ENCODE data around the gene ZNF385C. TPM values are rescaled to one million over a fixed set of nuclear protein-coding genes. Genes with fewer than 3 reads are reported as not detected.

ZNF385C gene
- total and polyA plus RNA-seq, 4 donors = 0.03 to 0.19 (median 0.06) TPM; not detected in 1

DNA sequence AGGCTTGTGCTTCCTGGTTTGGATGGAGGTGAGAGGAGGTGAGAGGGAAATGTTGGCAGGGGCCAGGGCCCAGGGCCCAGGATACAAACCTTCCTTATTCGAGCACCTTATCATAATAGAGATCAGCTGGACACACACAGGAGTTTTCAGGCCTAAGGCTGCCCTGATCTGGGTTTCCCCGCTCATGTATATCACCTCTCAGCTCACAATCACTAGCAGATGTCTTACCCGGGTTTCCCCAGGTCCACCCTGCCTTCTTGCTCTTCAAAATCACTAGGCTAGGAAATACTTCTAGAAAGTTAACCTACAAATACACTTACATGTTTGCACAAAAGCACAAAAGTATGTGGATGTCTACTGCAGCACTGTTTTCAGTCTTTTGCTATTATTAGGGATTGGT is 28.6 kb upstream of the ZNF385C start (continued):
- TF ChIP-seq, protein P1, sequence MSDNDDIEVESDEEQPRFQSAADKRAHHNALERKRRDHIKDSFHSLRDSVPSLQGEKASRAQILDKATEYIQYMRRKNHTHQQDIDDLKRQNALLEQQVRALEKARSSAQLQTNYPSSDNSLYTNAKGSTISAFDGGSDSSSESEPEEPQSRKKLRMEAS (IDR thresholded peaks at IDR 0.05) = no peak
- TF ChIP-seq NR2F2 (IDR thresholded peaks at IDR 0.05) = no peak
- TF ChIP-seq, protein P2, sequence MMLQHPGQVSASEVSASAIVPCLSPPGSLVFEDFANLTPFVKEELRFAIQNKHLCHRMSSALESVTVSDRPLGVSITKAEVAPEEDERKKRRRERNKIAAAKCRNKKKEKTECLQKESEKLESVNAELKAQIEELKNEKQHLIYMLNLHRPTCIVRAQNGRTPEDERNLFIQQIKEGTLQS (IDR thresholded peaks at IDR 0.05) = no peak
- no peak for TF ChIP-seq EGR1 (IDR thresholded peaks at IDR 0.05; ENCODE audit: low read depth in 2 of 2)
- TF ChIP-seq, protein P3, sequence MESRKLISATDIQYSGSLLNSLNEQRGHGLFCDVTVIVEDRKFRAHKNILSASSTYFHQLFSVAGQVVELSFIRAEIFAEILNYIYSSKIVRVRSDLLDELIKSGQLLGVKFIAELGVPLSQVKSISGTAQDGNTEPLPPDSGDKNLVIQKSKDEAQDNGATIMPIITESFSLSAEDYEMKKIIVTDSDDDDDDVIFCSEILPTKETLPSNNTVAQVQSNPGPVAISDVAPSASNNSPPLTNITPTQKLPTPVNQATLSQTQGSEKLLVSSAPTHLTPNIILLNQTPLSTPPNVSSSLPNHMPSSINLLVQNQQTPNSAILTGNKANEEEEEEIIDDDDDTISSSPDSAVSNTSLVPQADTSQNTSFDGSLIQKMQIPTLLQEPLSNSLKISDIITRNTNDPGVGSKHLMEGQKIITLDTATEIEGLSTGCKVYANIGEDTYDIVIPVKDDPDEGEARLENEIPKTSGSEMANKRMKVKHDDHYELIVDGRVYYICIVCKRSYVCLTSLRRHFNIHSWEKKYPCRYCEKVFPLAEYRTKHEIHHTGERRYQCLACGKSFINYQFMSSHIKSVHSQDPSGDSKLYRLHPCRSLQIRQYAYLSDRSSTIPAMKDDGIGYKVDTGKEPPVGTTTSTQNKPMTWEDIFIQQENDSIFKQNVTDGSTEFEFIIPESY (IDR thresholded peaks at IDR 0.05) = no peak
- TF ChIP-seq HNF4G (IDR thresholded peaks at IDR 0.05) = no peak
- TF ChIP-seq HNF4A (conservative IDR thresholded peaks at IDR 0.05) = no peak
- no peak for TF ChIP-seq JUND (IDR thresholded peaks at IDR 0.05)

DNA sequence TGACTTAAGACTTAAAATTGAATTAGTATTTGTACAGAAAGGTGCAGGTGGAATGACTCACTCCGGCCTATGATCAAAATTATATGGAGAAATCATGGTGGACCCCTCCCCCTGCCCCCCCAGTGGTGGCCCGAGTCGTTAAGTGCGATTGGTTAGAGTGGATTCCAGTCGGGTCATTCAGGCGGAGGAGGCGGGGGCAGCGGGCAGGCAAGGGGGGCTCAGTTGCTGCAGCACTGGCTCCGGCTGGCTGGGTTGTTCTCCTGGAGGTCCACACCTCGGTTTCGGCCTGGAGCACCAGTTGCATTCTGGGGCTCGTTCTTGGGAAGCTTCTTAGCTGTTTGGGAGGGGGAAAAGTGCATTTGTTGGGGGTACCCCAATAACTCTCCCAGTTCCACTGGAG is 27.3 kb upstream of the ZNF385C start:
- Histone ChIP-seq H3K4me3 (ENCODE audit: low read depth in 1 of 3, low read length in 3 of 3) (no peak overlapping the region), H3K36me3 (ENCODE audit: control insufficient read depth in 4 of 4, insufficient read depth in 3 of 4, low read depth in 1 of 4, low read length in 3 of 4) (peaks cover 14 to 46% (median 40%) of the 10 kb centered on the region in 4 donors), H3K27ac (ENCODE audit: low read depth in 1 of 2, low read length in 2 of 2) (no peak overlapping the region), H3K9ac (ENCODE audit: low read depth in 1 of 2, low read length in 2 of 2) (no peak overlapping the region), H3K4me1 (ENCODE audit: control insufficient read depth in 4 of 4, insufficient read depth in 4 of 4, low read length in 3 of 4) (peaks cover 6 to 25% (median 17%) of the 10 kb centered on the region in 4 donors), H3K27me3 (ENCODE audit: control insufficient read depth in 4 of 4, insufficient read depth in 4 of 4, low read length in 3 of 4) (no peaks in the 10 kb centered on the region), H3K9me3 (ENCODE audit: control insufficient read depth in 4 of 4, low read length in 3 of 4) (no peaks in the 10 kb centered on the region)
- TF ChIP-seq RXRA (IDR thresholded peaks at IDR 0.05) (no peak), SP1 (IDR thresholded peaks at IDR 0.05) (no peak), FOXA1 (IDR thresholded peaks at IDR 0.05) (no peak), HNF4A (conservative IDR thresholded peaks at IDR 0.05) (no peak), GABPA (IDR thresholded peaks at IDR 0.05 in 1 of 2, conservative IDR thresholded peaks at IDR 0.05 in 1 of 2) (no peak), YY1 (IDR thresholded peaks at IDR 0.05) (no peak), EGR1 (IDR thresholded peaks at IDR 0.05; ENCODE audit: low read depth in 2 of 2) (no peak), HNF4G (IDR thresholded peaks at IDR 0.05) (no peak), RAD21 (IDR thresholded peaks at IDR 0.05) (no peak), FOXA2 (IDR thresholded peaks at IDR 0.05) (no peak), NR2F2 (IDR thresholded peaks at IDR 0.05) (no peak), TAF1 (conservative IDR thresholded peaks at IDR 0.05) (no peak), JUND (IDR thresholded peaks at IDR 0.05) (no peak)
- TF ChIP-seq, protein P2 (IDR thresholded peaks at IDR 0.05) = no peak
- TF ChIP-seq, protein P4, sequence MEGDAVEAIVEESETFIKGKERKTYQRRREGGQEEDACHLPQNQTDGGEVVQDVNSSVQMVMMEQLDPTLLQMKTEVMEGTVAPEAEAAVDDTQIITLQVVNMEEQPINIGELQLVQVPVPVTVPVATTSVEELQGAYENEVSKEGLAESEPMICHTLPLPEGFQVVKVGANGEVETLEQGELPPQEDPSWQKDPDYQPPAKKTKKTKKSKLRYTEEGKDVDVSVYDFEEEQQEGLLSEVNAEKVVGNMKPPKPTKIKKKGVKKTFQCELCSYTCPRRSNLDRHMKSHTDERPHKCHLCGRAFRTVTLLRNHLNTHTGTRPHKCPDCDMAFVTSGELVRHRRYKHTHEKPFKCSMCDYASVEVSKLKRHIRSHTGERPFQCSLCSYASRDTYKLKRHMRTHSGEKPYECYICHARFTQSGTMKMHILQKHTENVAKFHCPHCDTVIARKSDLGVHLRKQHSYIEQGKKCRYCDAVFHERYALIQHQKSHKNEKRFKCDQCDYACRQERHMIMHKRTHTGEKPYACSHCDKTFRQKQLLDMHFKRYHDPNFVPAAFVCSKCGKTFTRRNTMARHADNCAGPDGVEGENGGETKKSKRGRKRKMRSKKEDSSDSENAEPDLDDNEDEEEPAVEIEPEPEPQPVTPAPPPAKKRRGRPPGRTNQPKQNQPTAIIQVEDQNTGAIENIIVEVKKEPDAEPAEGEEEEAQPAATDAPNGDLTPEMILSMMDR (IDR thresholded peaks at IDR 0.05; ENCODE audit: low read depth, low read length, missing input control) = no peak
- TF ChIP-seq, protein P5, sequence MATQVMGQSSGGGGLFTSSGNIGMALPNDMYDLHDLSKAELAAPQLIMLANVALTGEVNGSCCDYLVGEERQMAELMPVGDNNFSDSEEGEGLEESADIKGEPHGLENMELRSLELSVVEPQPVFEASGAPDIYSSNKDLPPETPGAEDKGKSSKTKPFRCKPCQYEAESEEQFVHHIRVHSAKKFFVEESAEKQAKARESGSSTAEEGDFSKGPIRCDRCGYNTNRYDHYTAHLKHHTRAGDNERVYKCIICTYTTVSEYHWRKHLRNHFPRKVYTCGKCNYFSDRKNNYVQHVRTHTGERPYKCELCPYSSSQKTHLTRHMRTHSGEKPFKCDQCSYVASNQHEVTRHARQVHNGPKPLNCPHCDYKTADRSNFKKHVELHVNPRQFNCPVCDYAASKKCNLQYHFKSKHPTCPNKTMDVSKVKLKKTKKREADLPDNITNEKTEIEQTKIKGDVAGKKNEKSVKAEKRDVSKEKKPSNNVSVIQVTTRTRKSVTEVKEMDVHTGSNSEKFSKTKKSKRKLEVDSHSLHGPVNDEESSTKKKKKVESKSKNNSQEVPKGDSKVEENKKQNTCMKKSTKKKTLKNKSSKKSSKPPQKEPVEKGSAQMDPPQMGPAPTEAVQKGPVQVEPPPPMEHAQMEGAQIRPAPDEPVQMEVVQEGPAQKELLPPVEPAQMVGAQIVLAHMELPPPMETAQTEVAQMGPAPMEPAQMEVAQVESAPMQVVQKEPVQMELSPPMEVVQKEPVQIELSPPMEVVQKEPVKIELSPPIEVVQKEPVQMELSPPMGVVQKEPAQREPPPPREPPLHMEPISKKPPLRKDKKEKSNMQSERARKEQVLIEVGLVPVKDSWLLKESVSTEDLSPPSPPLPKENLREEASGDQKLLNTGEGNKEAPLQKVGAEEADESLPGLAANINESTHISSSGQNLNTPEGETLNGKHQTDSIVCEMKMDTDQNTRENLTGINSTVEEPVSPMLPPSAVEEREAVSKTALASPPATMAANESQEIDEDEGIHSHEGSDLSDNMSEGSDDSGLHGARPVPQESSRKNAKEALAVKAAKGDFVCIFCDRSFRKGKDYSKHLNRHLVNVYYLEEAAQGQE (IDR thresholded peaks at IDR 0.05) = no peak
- TF ChIP-seq, protein P3 (IDR thresholded peaks at IDR 0.05) = no peak
- TF ChIP-seq, protein P1 (IDR thresholded peaks at IDR 0.05) = no peak
- no peak for DNase-seq (ENCODE audit: low spot score)
- WGBS = 88% methylated on average over 12 of the region's 12 CpGs
